Glutamatergic neuron (in vitro differentiated cells): Measurements from ENCODE around the gene LPIN3. TPM values are rescaled to one million over a fixed set of nuclear protein-coding genes. Genes with fewer than 3 reads are reported as not detected.

ENCODE experiments used
- DNase-seq: peaks from one replicate; pipeline ENCODE4 v3.0.0; 2022
- H3K27ac Mint-ChIP-seq: one replicate; pipeline ENCODE4 v1.8.0; 2020; ENCODE audit warnings: mild to moderate bottlenecking, mixed read lengths, inconsistent platforms; ENCODE audit not compliant: unreplicated experiment
- H3K27me3 Mint-ChIP-seq: one replicate; pipeline ENCODE4 v1.8.0; 2020; ENCODE audit warnings: mild to moderate bottlenecking, moderate library complexity, mixed read lengths, inconsistent platforms; ENCODE audit not compliant: unreplicated experiment
- H3K36me3 Mint-ChIP-seq: one replicate; pipeline ENCODE4 v1.8.0; 2020; ENCODE audit warnings: mild to moderate bottlenecking, mixed read lengths, inconsistent platforms; ENCODE audit not compliant: unreplicated experiment
- H3K4me1 Mint-ChIP-seq: one replicate; pipeline ENCODE4 v1.8.0; 2020; ENCODE audit warnings: mild to moderate bottlenecking, low read depth, mixed read lengths, inconsistent platforms; ENCODE audit not compliant: unreplicated experiment
- H3K4me3 Mint-ChIP-seq: one replicate; pipeline ENCODE4 v1.8.0; 2020; ENCODE audit warnings: mild to moderate bottlenecking, mixed read lengths, inconsistent platforms; ENCODE audit not compliant: unreplicated experiment
- H3K9me3 Mint-ChIP-seq: one replicate; pipeline ENCODE4 v1.8.0; 2020; ENCODE audit warnings: mild to moderate bottlenecking, moderate library complexity, mixed read lengths, inconsistent platforms; ENCODE audit not compliant: unreplicated experiment
- total RNA-seq: library from RNA; stranded (reverse); fragmentation: NEBNext Ultra II Directional; extraction: Animal tissue kit (Norgen Biotek cat#: 25700); gene quantifications from one replicate; pipeline ENCODE4 v1.2.1, GENCODE V29; 2021; ENCODE audit not compliant: unreplicated experiment
- TF ChIP-seq, protein P1 (sequence below): fragments of 200-600 bp; sonication (generic); IDR thresholded peaks from one replicate; pipeline ENCODE4 v1.5.0; 2021; ENCODE audit not compliant: partially characterized antibody, unreplicated experiment

The LPIN3 gene
- total RNA-seq, 1 donor from 2014 or later = 5.9 TPM

DNA sequence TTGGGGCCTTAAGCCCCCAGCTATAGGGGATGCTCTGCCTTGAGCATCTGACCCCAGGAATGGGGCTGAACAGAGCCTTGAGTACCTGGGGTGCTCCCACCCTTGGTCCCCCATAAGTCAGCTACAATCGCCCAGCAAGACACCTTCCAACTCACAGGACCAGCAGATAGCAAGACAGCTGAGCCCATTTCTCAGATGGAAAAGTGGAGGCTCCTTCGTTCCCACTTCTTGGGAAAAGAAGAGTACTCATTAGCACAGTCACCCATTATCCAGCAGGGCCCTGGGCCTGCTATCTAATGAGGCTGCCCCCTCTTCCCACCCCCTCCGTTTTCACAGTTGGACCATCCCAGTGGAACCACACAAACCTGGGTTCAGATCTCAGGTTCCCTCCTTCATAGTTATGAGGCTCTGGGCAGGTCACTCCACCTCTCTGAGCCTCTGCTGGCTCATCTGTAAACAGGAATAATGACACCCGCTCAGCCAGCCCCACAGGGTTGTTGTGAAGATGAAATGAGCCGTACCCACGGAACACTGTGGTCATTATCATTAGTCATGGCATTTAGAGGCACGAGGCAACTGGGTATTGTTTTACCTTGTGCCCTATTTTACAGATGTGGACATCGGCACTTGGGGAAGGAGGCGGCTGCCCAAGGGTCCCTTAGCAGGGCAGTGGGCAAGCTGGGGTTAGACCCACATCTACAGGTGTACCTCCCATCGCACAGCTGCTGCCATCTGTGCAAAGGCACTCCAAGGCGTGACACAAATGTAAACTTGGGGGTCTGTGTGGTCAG lies 4.5 kb downstream of the LPIN3 start:
- Mint-ChIP-seq H3K4me1 (no peaks in the 10 kb centered on the region), H3K27ac (no peak overlapping the region), H3K36me3 (no peaks in the 10 kb centered on the region), H3K9me3 (peaks cover 4% of the 10 kb centered on the region), H3K27me3 (no peaks in the 10 kb centered on the region), H3K4me3 (no peak overlapping the region)
- TF ChIP-seq, protein P1, sequence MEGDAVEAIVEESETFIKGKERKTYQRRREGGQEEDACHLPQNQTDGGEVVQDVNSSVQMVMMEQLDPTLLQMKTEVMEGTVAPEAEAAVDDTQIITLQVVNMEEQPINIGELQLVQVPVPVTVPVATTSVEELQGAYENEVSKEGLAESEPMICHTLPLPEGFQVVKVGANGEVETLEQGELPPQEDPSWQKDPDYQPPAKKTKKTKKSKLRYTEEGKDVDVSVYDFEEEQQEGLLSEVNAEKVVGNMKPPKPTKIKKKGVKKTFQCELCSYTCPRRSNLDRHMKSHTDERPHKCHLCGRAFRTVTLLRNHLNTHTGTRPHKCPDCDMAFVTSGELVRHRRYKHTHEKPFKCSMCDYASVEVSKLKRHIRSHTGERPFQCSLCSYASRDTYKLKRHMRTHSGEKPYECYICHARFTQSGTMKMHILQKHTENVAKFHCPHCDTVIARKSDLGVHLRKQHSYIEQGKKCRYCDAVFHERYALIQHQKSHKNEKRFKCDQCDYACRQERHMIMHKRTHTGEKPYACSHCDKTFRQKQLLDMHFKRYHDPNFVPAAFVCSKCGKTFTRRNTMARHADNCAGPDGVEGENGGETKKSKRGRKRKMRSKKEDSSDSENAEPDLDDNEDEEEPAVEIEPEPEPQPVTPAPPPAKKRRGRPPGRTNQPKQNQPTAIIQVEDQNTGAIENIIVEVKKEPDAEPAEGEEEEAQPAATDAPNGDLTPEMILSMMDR = no peak
- DNase-seq = no peak

DNA sequence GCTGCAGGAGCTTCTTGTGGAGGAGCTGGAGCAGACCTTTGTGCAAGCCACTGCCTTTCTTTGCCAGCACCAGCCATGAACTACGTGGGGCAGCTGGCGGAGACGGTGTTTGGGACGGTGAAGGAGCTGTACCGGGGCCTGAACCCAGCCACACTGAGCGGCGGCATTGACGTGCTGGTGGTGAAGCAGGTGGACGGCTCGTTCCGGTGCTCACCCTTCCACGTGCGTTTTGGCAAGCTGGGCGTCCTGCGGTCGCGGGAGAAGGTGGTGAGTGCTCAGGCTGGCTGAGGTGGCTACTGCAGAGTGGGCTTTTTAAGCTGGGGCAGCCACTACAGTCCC lies 5.1 kb downstream of the LPIN3 start:
- Mint-ChIP-seq H3K4me3 (no peak overlapping the region), H3K36me3 (no peaks in the 10 kb centered on the region)

DNA sequence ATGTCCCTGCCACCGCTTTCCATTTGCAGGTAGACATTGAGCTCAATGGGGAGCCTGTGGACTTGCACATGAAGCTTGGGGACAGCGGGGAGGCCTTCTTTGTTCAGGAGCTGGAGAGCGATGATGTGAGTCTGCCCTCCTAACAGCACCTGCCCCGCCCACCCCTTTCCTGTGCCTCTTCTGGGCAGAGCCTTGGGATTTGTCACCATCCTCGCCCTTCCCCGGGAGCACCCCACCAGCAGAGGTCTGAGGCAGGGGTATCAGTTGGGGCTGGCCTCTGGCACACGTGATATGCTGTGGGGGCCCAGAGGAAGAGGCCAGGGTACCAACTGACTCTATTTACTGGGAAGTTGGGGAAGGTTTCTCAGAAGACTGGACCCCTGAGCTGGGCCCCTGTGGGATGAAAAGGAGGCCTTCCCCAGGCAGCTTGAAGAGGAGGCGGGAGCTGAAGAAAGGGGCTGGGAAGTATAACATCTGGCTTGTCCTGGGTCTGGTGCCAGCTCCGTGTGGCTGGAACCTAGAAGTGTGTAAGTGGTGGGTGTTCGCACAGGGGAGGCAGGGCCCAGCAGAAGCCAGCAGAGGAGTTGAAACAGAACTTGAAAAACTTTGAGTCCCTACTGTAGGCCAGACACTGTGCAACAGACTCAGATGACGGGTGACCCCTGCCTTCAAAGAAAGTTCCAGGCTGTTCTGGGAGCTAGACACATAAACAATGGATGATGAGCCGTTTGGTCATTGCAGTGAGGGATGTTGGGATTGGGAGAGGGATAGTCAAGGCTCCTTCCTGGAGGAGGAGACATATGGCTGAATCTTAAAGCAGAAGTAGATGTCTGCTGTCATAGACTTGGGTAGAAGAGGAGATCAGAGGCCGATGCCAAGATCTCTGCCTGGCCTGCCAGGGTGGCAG lies 7.2 kb downstream of the LPIN3 start:
- TF ChIP-seq, protein P1 = no peak
- Mint-ChIP-seq H3K27ac (no peak overlapping the region), H3K36me3 (no peaks in the 10 kb centered on the region)

More for the DNA sequence above, 5.1 kb downstream of the LPIN3 start:
- no peaks in the 10 kb centered on the region for H3K27me3 Mint-ChIP-seq
- no peak overlapping the region for H3K27ac Mint-ChIP-seq
- TF ChIP-seq, protein P1 = no peak
- DNase-seq = no peak
- H3K9me3 Mint-ChIP-seq = peaks cover 4% of the 10 kb centered on the region
- H3K4me1 Mint-ChIP-seq = no peaks in the 10 kb centered on the region

DNA sequence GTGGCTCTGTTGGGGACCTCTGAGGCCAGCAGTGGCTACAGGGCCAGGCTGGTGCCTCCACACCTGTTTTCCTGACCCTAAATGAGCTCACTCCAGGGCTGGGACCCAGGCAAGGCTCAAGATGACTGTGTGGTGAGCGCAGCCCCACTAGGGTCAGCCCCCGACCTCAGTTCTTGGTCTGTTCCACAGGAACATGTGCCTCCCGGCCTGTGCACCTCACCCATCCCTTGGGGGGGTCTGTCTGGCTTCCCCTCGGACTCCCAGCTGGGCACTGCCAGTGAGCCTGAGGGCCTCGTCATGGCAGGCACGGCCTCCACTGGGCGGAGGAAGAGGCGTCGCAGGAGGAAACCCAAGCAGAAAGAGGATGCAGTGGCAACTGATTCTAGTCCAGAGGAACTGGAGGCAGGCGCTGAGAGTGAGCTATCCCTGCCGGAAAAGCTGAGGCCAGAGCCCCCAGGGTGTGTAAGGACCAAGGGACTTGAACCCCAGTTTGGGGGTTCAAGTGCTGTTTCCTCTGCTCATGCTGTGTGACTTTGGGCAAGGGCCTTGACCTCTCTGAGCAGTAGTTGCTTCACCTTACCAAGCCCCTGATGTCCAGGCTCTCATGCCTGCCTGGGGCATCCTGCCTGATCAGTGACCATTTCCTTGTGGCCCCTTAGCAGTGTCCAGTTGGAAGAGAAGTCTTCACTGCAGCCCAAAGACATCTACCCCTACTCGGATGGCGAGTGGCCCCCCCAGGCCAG lies 8.0 kb downstream of the LPIN3 start:
- Mint-ChIP-seq H3K9me3 (peaks cover 2% of the 10 kb centered on the region), H3K36me3 (no peaks in the 10 kb centered on the region), H3K4me3 (no peak overlapping the region), H3K4me1 (no peaks in the 10 kb centered on the region), H3K27ac (no peak overlapping the region), H3K27me3 (no peaks in the 10 kb centered on the region)
- DNase-seq = no peak
- TF ChIP-seq, protein P1 = no peak

More for the DNA sequence above, 7.2 kb downstream of the LPIN3 start:
- no peak for DNase-seq
- Mint-ChIP-seq H3K9me3 (peaks cover 4% of the 10 kb centered on the region), H3K4me3 (no peak overlapping the region), H3K4me1 (no peaks in the 10 kb centered on the region), H3K27me3 (no peaks in the 10 kb centered on the region)
